Astrocyte (in vitro differentiated cells and primary cell): ENCODE data around the gene SLC7A6OS. TPM values are rescaled to one million over a fixed set of nuclear protein-coding genes. Genes with fewer than 3 reads are reported as not detected.

ENCODE experiments used
- DNase-seq: peaks from one replicate; pipeline ENCODE4 v3.0.0-alpha.2; 2010; ENCODE audit warnings: low read depth
- FAIRE-seq: peaks from 2 replicates; lab custom pipeline; 2011; peaks lifted over from hg19 to GRCh38; lab: Jason Lieb, UNC
- H2AFZ ChIP-seq: 2 replicates; pipeline ENCODE4 v1.6.0; 2012; ENCODE audit warnings: low read depth, low read length, inconsistent platforms
- H3K27ac ChIP-seq: 2 replicates; pipeline ENCODE4 v1.5.1; 2011; ENCODE audit warnings: low read depth, low read length, inconsistent platforms
- H3K27me3 ChIP-seq: 2 replicates; pipeline ENCODE4 v1.6.0; 2011; ENCODE audit warnings: low read length, inconsistent platforms; ENCODE audit not compliant: insufficient read depth
- H3K36me3 ChIP-seq: 2 replicates; pipeline ENCODE4 v1.5.1; 2011; ENCODE audit warnings: low read length, inconsistent platforms; ENCODE audit not compliant: insufficient read depth
- H3K4me1 ChIP-seq: 2 replicates; pipeline ENCODE4 v1.5.1; 2011; ENCODE audit warnings: low read length, inconsistent platforms; ENCODE audit not compliant: insufficient read depth
- H3K4me2 ChIP-seq: 2 replicates; pipeline ENCODE4 v1.6.0; 2012; ENCODE audit warnings: low read length, inconsistent platforms
- H3K4me3 ChIP-seq: 2 replicates; pipeline ENCODE4 v1.5.1; 2011; ENCODE audit warnings: low read depth, mild to moderate bottlenecking, low read length, inconsistent platforms; ENCODE audit not compliant: insufficient read depth
- H3K79me2 ChIP-seq: 2 replicates; pipeline ENCODE4 v1.6.0; 2012; ENCODE audit warnings: mild to moderate bottlenecking, low read length, inconsistent platforms; ENCODE audit not compliant: insufficient read depth
- H3K9ac ChIP-seq: 2 replicates; pipeline ENCODE4 v1.6.0; 2012; ENCODE audit warnings: mild to moderate bottlenecking, low read length, inconsistent platforms
- H3K9me3 ChIP-seq: 2 replicates; pipeline ENCODE4 v1.5.1; 2012; ENCODE audit warnings: low read depth, mild to moderate bottlenecking, low read length, inconsistent platforms; ENCODE audit not compliant: insufficient read depth
- H4K20me1 ChIP-seq: 2 replicates; pipeline ENCODE4 v1.6.0; 2012; ENCODE audit warnings: low read length, inconsistent platforms; ENCODE audit not compliant: insufficient read depth
- H3K27ac Mint-ChIP-seq: one replicate; pipeline ENCODE4 v1.8.0; 2021; ENCODE audit warnings: mild to moderate bottlenecking, mixed read lengths; ENCODE audit not compliant: unreplicated experiment
- H3K27me3 Mint-ChIP-seq: one replicate; pipeline ENCODE4 v1.8.0; 2021; ENCODE audit warnings: low read depth, mixed read lengths; ENCODE audit not compliant: unreplicated experiment
- H3K36me3 Mint-ChIP-seq: one replicate; pipeline ENCODE4 v1.8.0; 2021; ENCODE audit warnings: low read depth, mixed read lengths; ENCODE audit not compliant: unreplicated experiment
- H3K4me1 Mint-ChIP-seq: one replicate; pipeline ENCODE4 v1.8.0; 2021; ENCODE audit warnings: low read depth, mixed read lengths; ENCODE audit not compliant: unreplicated experiment
- H3K4me3 Mint-ChIP-seq: one replicate; pipeline ENCODE4 v1.8.0; 2021; ENCODE audit warnings: mild to moderate bottlenecking, moderate library complexity, mixed read lengths; ENCODE audit not compliant: unreplicated experiment
- H3K9me3 Mint-ChIP-seq: one replicate; pipeline ENCODE4 v1.8.0; 2021; ENCODE audit warnings: mild to moderate bottlenecking, mixed read lengths; ENCODE audit not compliant: unreplicated experiment
- EZH2 ChIP-seq: IDR thresholded peaks from 2 replicates; pipeline ENCODE4 v1.6.1; 2012; ENCODE audit warnings: mild to moderate bottlenecking, low read length, inconsistent platforms; ENCODE audit not compliant: insufficient read depth
- total RNA-seq: library from RNA; stranded (reverse); gene quantifications from 2 replicates; pipeline ENCODE4 v1.2.1, GENCODE V29; 2021
- TF ChIP-seq, protein P1 (sequence below): IDR thresholded peaks from 2 replicates; pipeline ENCODE4 v1.5.1; 2011; ENCODE audit warnings: low read depth, mild to moderate bottlenecking, inconsistent platforms, low read length, moderate library complexity; ENCODE audit not compliant: insufficient read depth

SLC7A6OS gene
- total RNA-seq, 1 donor from 2014 or later: 16.7 TPM

DNA sequence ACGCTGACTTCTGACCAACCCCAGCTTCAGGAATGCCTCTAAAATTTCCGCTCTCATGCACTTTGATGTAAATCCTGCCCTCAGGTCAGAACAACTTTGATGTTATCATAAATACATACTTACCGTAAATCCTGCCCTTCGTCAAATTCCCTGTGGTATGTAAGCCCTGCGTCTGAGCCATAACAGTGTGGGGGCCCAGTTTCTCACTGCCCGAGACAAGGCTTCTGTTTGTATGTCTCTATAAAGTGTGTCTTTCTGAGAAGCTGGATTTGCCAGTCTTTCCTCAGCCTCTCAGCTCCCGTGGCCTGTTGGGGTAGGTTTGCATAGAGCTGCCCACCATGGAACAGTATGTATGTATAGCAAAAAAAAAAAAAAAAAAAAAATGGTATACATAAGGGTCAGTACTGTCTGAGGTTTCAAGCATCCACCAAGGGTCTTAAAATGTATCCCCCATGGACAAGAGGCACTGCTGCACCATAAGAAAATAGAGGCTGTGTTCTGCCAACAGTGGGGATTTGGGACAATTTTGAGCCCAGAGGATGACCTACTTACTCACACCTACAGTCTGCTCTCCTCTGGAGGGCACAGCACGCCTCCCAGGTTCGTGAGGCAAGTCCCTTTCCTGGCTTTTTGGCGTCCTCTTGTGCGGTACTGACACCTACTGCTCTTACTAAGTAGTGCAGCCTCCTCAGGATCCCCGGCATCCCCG is 17.6 kb upstream of the SLC7A6OS start:
- H3K4me1 ChIP-seq: peaks cover 17% of the 10 kb centered on the region
- H3K36me3 ChIP-seq: peaks cover 6% of the 10 kb centered on the region
- Mint-ChIP-seq H3K36me3 (peaks cover 11% of the 10 kb centered on the region), H3K27me3 (no peaks in the 10 kb centered on the region), H3K9me3 (no peaks in the 10 kb centered on the region), H3K4me3 (no peak overlapping the region), H3K27ac (no peak overlapping the region), H3K4me1 (peaks cover 14% of the 10 kb centered on the region)
- peak; percentile 64 for DNase-seq
- H3K27me3 ChIP-seq: no peaks in the 10 kb centered on the region
- TF ChIP-seq EZH2: no peak
- TF ChIP-seq, protein P1, sequence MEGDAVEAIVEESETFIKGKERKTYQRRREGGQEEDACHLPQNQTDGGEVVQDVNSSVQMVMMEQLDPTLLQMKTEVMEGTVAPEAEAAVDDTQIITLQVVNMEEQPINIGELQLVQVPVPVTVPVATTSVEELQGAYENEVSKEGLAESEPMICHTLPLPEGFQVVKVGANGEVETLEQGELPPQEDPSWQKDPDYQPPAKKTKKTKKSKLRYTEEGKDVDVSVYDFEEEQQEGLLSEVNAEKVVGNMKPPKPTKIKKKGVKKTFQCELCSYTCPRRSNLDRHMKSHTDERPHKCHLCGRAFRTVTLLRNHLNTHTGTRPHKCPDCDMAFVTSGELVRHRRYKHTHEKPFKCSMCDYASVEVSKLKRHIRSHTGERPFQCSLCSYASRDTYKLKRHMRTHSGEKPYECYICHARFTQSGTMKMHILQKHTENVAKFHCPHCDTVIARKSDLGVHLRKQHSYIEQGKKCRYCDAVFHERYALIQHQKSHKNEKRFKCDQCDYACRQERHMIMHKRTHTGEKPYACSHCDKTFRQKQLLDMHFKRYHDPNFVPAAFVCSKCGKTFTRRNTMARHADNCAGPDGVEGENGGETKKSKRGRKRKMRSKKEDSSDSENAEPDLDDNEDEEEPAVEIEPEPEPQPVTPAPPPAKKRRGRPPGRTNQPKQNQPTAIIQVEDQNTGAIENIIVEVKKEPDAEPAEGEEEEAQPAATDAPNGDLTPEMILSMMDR: peak; percentile 97
- FAIRE-seq: no peak
- H3K4me2 ChIP-seq: no peak overlapping the region
- H3K9me3 ChIP-seq: no peaks in the 10 kb centered on the region
- no peak overlapping the region for H3K9ac ChIP-seq
- no peaks in the 10 kb centered on the region for H4K20me1 ChIP-seq
- no peak overlapping the region for H3K27ac ChIP-seq
- H2AFZ ChIP-seq: no peak overlapping the region
- no peak overlapping the region for H3K4me3 ChIP-seq
- no peaks in the 10 kb centered on the region for H3K79me2 ChIP-seq

DNA sequence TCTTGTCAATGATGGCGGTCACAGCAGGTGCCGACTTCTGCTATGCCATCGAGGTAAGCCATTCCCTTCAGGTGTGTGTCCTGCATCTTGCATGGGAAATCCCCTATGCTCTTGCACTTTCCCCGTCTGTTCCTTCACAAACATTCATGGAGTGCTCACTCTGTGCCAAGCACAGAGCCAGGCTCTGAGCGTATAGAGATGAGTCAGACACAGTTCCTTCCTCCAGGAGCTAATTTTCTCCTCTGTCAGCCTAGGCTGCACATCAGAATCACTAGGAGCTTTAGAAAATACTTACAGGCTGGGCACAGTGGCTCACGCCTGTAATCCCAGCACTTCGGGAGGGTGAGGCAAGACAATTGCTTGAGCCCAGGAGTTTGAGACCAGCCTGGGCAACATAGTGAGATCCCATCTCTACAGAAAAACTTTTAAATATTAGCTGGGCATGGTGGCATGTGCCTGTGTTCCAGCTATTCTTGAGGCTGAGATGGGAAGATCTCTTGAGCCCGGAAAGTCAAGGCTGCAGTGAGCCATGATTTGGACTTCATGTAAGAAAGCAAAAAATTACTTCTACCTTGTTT is 14.1 kb upstream of the SLC7A6OS start:
- peaks cover 3% of the 10 kb centered on the region for H3K4me1 Mint-ChIP-seq
- no peak overlapping the region for H3K4me3 Mint-ChIP-seq
- no peaks in the 10 kb centered on the region for H3K9me3 ChIP-seq
- no peak overlapping the region for H2AFZ ChIP-seq
- no peak overlapping the region for H3K4me3 ChIP-seq
- no peaks in the 10 kb centered on the region for H3K27me3 Mint-ChIP-seq
- H3K27ac Mint-ChIP-seq: no peak overlapping the region
- H3K27ac ChIP-seq: no peak overlapping the region
- H3K9me3 Mint-ChIP-seq: no peaks in the 10 kb centered on the region
- TF ChIP-seq, protein P1: no peak
- no peak for TF ChIP-seq EZH2
- H3K27me3 ChIP-seq: no peaks in the 10 kb centered on the region
- H3K79me2 ChIP-seq: peaks cover under 1% of the 10 kb centered on the region
- peaks cover 6% of the 10 kb centered on the region for H3K36me3 ChIP-seq
- FAIRE-seq (no peak), DNase-seq (no peak)
- H3K4me2 ChIP-seq: no peak overlapping the region
- H3K4me1 ChIP-seq: peaks cover 5% of the 10 kb centered on the region
- peaks cover 15% of the 10 kb centered on the region for H3K36me3 Mint-ChIP-seq
- H4K20me1 ChIP-seq: no peaks in the 10 kb centered on the region
- no peak overlapping the region for H3K9ac ChIP-seq

DNA sequence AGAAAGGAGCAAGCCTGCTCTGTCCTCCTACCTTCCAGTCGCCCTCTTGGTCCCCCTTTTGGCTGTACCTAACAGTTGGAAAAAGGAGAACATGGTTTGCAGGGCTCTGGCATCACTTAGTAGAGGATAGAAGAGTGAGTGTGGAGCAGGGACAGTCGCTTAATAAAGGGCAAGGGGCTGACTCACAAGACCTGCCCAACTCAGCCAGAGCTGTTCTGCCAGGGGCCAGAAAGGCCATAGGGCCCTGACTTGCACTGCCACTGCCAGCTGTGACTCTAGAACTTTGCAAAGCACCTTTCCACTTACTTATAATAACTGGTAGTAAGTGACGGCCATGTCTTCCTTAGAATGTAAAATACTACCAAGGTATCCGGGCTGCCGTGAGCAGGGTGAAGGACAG is 13.6 kb upstream of the SLC7A6OS start:
- no peak overlapping the region for H3K9ac ChIP-seq
- H3K4me3 Mint-ChIP-seq: no peak overlapping the region
- H3K79me2 ChIP-seq: peaks cover 3% of the 10 kb centered on the region
- no peak overlapping the region for H3K4me2 ChIP-seq
- no peaks in the 10 kb centered on the region for H3K27me3 Mint-ChIP-seq
- TF ChIP-seq, protein P1: no peak
- no peak for TF ChIP-seq EZH2
- DNase-seq: no peak
- H3K36me3 ChIP-seq: peaks cover 6% of the 10 kb centered on the region
- no peak overlapping the region for H3K27ac ChIP-seq
- peaks cover 5% of the 10 kb centered on the region for H3K4me1 ChIP-seq
- H3K36me3 Mint-ChIP-seq: peaks cover 15% of the 10 kb centered on the region
- no peak overlapping the region for H3K4me3 ChIP-seq
- H4K20me1 ChIP-seq: peaks cover 3% of the 10 kb centered on the region
- no peaks in the 10 kb centered on the region for H3K9me3 Mint-ChIP-seq
- no peak overlapping the region for H3K27ac Mint-ChIP-seq
- FAIRE-seq: no peak
- H3K4me1 Mint-ChIP-seq: peaks cover 3% of the 10 kb centered on the region
- no peak overlapping the region for H2AFZ ChIP-seq
- H3K27me3 ChIP-seq: no peaks in the 10 kb centered on the region
- no peaks in the 10 kb centered on the region for H3K9me3 ChIP-seq
